OCI-LY7 (cell line): ENCODE data around the gene C9orf40. TPM values are rescaled to one million over a fixed set of nuclear protein-coding genes. Genes with fewer than 3 reads are reported as not detected.

Experiments
- BruUV-seq: library from RNA; stranded (reverse); fragments of 400-500 nt; replicated peaks from 2 replicates; lab custom pipeline; 2021; lab: Mats Ljungman, UMichigan
- CTCF ChIA-PET: fragments of 300-600 bp; sonication (Branson Sonifier 250); formaldehyde crosslinking; loops from one replicate; lab custom pipeline; 2022; ENCODE audit warnings: antibody characterized with exemption; ENCODE audit not compliant: unreplicated experiment; lab: Charles Lee
- POLR2A ChIA-PET: fragments of 300-600 bp; sonication (Branson Sonifier 250); formaldehyde crosslinking; loops from one replicate; lab custom pipeline; 2022; ENCODE audit warnings: antibody characterized with exemption; lab: Charles Lee
- DNase-seq: peaks from one replicate; pipeline ENCODE4 v3.0.0-alpha.2; 2015; ENCODE audit warnings: low spot score
- H2AFZ ChIP-seq: fragments of 200-600 bp; sonication (generic), shearing (Covaris generic); 2 replicates; pipeline ENCODE4 v1.6.1; 2014; ENCODE audit warnings: mild to moderate bottlenecking, antibody characterized with exemption, low read length, moderate library complexity
- H3K27ac ChIP-seq: fragments of 200-600 bp; sonication (generic); 2 replicates; pipeline ENCODE4 v1.5.1; 2014; ENCODE audit warnings: mixed run types, low read depth, mild to moderate bottlenecking, moderate library complexity, low read length, inconsistent platforms; ENCODE audit not compliant: poor library complexity, severe bottlenecking
- H3K36me3 ChIP-seq: fragments of 200-600 bp; sonication (generic); 2 replicates; pipeline ENCODE4 v1.6.1; 2014; ENCODE audit warnings: mild to moderate bottlenecking, antibody characterized with exemption, low read length, moderate library complexity, mixed read lengths; ENCODE audit not compliant: insufficient read depth
- H3K4me1 ChIP-seq: fragments of 200-600 bp; sonication (generic); 2 replicates; pipeline ENCODE4 v1.5.1; 2014; ENCODE audit warnings: mild to moderate bottlenecking, low read length; ENCODE audit not compliant: insufficient read depth, poor library complexity, severe bottlenecking
- H3K4me2 ChIP-seq: fragments of 200-600 bp; sonication (generic); 2 replicates; pipeline ENCODE4 v1.6.1; 2014; ENCODE audit warnings: mild to moderate bottlenecking, low read length
- H3K4me3 ChIP-seq: fragments of 200-600 bp; sonication (generic); 2 replicates; pipeline ENCODE4 v1.5.1; 2014; ENCODE audit warnings: mild to moderate bottlenecking, low read depth, low read length; ENCODE audit not compliant: poor library complexity, severe bottlenecking
- H3K79me2 ChIP-seq: fragments of 200-600 bp; sonication (generic); 2 replicates; pipeline ENCODE4 v1.6.1; 2016; ENCODE audit warnings: low read depth, mild to moderate bottlenecking, low read length, moderate library complexity, mixed read lengths; ENCODE audit not compliant: insufficient read depth
- H3K9me2 ChIP-seq: fragments of 200-600 bp; sonication (generic); 2 replicates; pipeline ENCODE4 v1.6.1; 2016; ENCODE audit warnings: mild to moderate bottlenecking, low read length, mixed read lengths; ENCODE audit not compliant: insufficient read depth
- H3K9me3 ChIP-seq: fragments of 200-600 bp; sonication (generic); 2 replicates; pipeline ENCODE4 v1.6.1; 2014; ENCODE audit warnings: mild to moderate bottlenecking, mixed run types, low read length, mixed read lengths
- H4K20me1 ChIP-seq: fragments of 200-600 bp; sonication (generic); 2 replicates; pipeline ENCODE4 v1.6.1; 2014; ENCODE audit warnings: mild to moderate bottlenecking, antibody characterized with exemption, low read length, moderate library complexity, mixed read lengths; ENCODE audit not compliant: insufficient read depth
- EZH2phosphoT487 ChIP-seq: fragments of 200-600 bp; sonication (generic); IDR thresholded peaks from 2 replicates; pipeline ENCODE4 v1.6.1; 2018; ENCODE audit warnings: low read depth, borderline replicate concordance, mild to moderate bottlenecking, mixed run types, antibody characterized with exemption, low read length, moderate library complexity, mixed read lengths
- intact Hi-C: fragments of 100-400 bp; cut with micrococcal nuclease; formaldehyde crosslinking; loops from one replicate; pipeline ENCODE4 v1.10.0; 2022; ENCODE audit not compliant: unreplicated experiment
- total RNA-seq, 2 experiments: library from RNA; depleted of rRNA in 1 of 2; stranded (reverse); fragments of >200 nt in 1 of 2; shearing (Covaris generic) in 1 of 2; gene quantifications; 2 replicates each; pipeline ENCODE4 v1.2.3, GENCODE V29; 2014 to 2022
- TF ChIP-seq, protein P1 (sequence below): fragments of 200-600 bp; sonication (generic); conservative IDR thresholded peaks from 2 replicates; pipeline ENCODE4 v1.5.1; 2014; ENCODE audit warnings: mild to moderate bottlenecking, antibody characterized with exemption, low read length, moderate library complexity, mixed read lengths

Gene C9orf40
- total RNA-seq, 2 experiments from 2014 or later, result 19.8 to 41.3 TPM

DNA sequence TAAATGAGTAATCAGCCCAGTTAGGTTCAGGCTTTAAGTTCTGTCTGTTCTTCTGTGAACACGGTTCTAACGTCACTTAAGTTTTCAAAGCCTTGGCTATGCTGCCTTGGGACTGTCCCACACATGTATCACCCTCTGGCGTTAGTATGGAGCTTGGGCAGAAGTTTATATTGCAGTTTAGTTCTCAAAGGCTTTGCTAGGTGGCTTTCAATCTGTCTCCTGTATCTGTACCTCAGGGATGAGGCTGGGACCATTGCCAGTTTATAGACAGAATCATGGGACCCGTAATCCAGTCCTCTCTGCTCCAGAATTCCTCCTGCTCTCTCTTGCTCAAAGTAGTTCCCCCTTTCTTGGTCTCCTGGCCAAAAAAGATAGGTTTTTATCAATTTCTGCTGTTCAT lies 12.1 kb downstream of the C9orf40 start:
- Histone ChIP-seq H3K4me2 (no peak overlapping the region), H3K36me3 (peaks cover 3% of the 10 kb centered on the region; the same call in 1 of the 2 replicates), H2AFZ (no peak overlapping the region), H3K4me3 (no peak overlapping the region), H3K27ac (no peak overlapping the region), H3K9me3 (no peaks in the 10 kb centered on the region), H3K4me1 (no peaks in the 10 kb centered on the region), H4K20me1 (no peaks in the 10 kb centered on the region), H3K79me2 (no peaks in the 10 kb centered on the region), H3K9me2 (no peaks in the 10 kb centered on the region)
- CTCF ChIA-PET, result no interaction called here
- intact Hi-C loops, result no loop called here
- DNase-seq, result no peak
- BruUV-seq, result no TSS peak
- POLR2A ChIA-PET, result no interaction called here
- TF ChIP-seq, protein P1, sequence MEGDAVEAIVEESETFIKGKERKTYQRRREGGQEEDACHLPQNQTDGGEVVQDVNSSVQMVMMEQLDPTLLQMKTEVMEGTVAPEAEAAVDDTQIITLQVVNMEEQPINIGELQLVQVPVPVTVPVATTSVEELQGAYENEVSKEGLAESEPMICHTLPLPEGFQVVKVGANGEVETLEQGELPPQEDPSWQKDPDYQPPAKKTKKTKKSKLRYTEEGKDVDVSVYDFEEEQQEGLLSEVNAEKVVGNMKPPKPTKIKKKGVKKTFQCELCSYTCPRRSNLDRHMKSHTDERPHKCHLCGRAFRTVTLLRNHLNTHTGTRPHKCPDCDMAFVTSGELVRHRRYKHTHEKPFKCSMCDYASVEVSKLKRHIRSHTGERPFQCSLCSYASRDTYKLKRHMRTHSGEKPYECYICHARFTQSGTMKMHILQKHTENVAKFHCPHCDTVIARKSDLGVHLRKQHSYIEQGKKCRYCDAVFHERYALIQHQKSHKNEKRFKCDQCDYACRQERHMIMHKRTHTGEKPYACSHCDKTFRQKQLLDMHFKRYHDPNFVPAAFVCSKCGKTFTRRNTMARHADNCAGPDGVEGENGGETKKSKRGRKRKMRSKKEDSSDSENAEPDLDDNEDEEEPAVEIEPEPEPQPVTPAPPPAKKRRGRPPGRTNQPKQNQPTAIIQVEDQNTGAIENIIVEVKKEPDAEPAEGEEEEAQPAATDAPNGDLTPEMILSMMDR, result no peak
- no peak for TF ChIP-seq EZH2phosphoT487

DNA sequence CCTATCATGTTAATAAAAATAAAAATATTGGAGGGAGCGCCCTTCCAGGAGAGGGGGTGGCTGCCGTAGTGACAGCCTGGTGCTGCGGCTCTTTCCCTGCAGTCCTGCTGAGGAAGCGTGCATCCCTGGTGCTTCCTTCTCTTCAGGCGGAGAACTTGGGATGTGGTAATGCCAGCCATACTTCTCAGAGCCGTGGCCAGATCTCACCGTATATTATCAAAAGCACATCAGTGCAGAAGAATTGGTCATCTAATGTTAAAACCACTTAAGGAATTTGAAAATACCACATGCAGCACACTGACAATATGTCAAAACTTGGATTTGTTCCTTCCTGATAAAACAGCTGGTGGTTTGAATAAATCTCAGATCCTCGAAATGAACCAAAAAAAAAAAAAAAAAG lies 17.7 kb downstream of the C9orf40 start:
- no peaks in the 10 kb centered on the region for H4K20me1 ChIP-seq
- no peak overlapping the region for H3K27ac ChIP-seq
- DNase-seq, result no peak
- ChIA-PET POLR2A (interaction anchor here (0.7 kb wide), 1 partner anchor 248 kb away, joined by 3 read pairs; no protein-coding TSS in a partner anchor), CTCF (no interaction called here)
- BruUV-seq, result no TSS peak
- peaks cover 7% of the 10 kb centered on the region; the same call in 1 of the 2 replicates for H3K9me3 ChIP-seq
- H3K36me3 ChIP-seq, result no peaks in the 10 kb centered on the region
- H3K4me3 ChIP-seq, result no peak overlapping the region
- no peaks in the 10 kb centered on the region for H3K4me1 ChIP-seq
- H3K79me2 ChIP-seq, result no peaks in the 10 kb centered on the region
- H3K9me2 ChIP-seq, result no peaks in the 10 kb centered on the region
- H3K4me2 ChIP-seq, result no peak overlapping the region
- no peak overlapping the region for H2AFZ ChIP-seq
- intact Hi-C loops, result no loop called here
- TF ChIP-seq EZH2phosphoT487, result no peak
- TF ChIP-seq, protein P1, result no peak

DNA sequence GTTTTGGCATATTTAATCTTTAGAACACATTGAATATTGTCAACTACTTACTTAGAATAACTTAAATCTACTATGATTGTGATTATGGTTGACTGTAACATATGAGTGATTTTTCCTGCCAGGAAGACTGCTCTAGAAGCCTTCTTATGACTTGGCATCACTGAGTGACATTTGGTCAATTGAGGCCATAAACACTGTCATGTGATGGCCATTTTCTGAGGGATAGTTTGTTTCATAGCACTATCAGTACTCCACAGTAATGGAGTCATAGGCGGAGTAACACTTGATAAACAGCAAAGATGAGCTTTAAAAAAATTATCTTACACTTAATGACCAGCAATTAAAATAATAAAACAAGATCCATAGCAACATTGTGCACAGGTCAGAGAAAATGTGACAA lies 31.0 kb downstream of the C9orf40 start:
- Histone ChIP-seq H3K36me3 (no peaks in the 10 kb centered on the region), H3K9me3 (no peaks in the 10 kb centered on the region), H4K20me1 (no peaks in the 10 kb centered on the region), H3K27ac (no peak overlapping the region), H3K4me3 (no peak overlapping the region), H2AFZ (no peak overlapping the region), H3K9me2 (no peaks in the 10 kb centered on the region), H3K4me2 (no peak overlapping the region), H3K4me1 (no peaks in the 10 kb centered on the region), H3K79me2 (no peaks in the 10 kb centered on the region)
- TF ChIP-seq EZH2phosphoT487, result no peak
- TF ChIP-seq, protein P1, result no peak
- intact Hi-C loops, result no loop called here
- ChIA-PET CTCF (no interaction called here), POLR2A (interaction anchor here (0.5 kb wide), 1 partner anchor 29 kb away, joined by 3 read pairs; no protein-coding TSS in a partner anchor)
- no TSS peak for BruUV-seq
- DNase-seq, result no peak
